Measurements from ENCODE around the gene AGTR1.
"Not testable (repeated sequence)": the region's sequence is repeated elsewhere in the genome, so short reads cannot be mapped to it uniquely, and the experiment has no call there.

The AGTR1 gene

DNA sequence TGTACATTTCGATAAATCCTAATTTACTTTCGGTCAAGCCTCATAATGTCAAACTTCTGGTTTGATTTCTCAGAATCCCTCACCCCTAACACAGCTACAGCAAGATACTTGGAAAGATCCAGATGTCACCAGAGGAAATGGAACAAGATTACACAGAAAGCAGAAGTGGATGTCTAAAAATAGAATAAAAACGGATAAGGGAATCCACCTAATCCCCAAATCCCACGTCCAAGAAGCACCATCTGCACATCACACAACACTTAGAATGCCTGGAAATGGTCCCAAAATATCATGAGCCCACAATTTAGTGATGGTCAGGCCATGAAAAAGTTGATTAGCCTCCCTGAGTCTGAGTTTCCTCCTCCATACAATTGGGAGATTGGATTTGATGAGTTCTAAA lies 61.7 kb downstream of the AGTR1 start:
- no peak for DNase-seq

DNA sequence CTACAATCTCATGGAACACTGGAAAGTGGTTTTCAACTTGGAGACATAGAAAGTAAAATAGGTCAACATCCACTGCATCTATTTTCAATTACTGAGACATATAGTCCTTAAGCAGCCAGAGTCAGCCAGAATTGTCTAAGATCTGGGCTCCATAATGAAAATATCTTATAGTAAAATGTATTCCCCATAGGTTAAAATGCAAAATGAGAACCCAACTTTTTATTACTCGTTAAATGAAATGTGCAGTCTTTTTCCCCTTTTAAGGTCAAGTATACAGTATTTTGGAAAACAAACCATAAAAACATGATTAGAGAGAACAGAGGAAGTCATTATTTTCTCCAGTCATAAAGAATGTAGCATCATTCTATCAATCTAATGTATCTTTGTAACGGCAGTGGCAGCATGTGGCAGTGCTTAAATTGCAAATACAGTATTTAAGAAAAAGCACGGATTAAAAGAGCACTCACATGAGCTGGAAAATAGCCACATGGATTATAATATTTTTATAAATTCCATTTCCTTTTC lies 65.5 kb downstream of the AGTR1 start:
- DNase-seq = no peak

DNA sequence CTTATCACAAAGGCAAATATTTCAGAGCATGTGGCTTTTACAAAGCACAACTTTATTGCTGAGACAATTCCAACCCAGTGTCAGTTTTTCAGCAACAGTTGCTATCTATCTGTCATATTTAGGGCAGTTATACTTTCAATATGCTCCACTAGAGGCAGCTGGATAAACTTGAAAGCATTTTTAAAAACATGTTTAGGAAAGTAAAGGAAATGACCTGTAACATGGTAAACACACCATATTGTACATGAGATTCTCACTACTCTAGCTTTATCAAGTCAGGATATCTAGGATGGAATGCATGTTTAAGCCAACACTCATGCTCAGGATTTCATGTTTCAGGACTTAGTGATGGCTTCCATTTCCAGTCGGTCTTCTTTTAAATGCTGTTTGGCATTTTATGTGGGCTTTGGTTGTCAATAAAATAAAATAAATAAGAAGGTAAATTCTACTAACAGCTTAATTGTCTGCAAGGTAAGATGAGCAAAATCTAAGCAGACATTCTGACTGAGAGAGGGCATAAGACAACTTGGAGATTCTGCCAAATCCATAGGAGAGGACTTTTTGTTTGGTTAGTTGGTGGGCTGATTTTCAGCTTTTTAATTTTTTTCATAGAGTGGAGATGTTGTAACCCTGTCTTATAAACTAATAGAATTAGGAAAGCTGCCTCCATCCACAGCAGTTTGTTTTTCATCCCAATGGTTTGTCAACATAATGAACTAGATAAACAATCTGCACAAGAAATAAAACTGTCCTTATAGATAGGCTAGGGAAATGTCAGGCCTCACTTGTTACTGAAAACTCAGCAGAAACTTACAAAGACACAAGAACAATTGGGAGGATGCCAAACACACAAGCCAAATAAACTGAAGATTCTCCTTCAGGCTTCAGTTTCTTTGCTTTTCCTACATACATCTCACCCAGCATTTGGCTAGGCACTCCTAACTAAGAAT lies 66.6 kb downstream of the AGTR1 start:
- DNase-seq = peak; percentile 28

- no peak for DNase-seq
These were observed 74.7 kb downstream of the AGTR1 start for GRCh38 chr3:148772361-148772760.

DNA sequence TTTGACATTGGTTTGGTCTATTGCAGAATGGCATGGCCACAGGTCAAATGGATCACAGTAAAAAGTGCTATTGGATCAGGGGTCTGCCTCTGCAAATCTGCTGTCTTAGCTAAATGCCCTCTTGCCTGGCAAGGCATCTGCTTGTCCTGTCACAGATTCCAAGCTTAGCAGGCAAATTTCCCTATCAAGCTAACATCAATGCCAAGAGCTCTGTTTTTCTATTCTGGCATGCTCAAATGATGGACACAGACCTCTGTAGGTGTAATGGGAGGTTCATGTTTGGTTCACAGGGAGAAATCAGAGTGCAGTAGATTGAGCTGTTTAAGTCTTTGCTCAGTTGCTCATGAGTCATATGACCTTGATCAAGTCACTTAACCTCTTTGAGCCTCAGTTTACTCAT lies 75.1 kb downstream of the AGTR1 start:
- no peak for DNase-seq

GRCh38 chr3:148773805-148774204 lies 76.1 kb downstream of the AGTR1 start:
- DNase-seq = no peak

- no peak for DNase-seq
These were observed 81.2 kb downstream of the AGTR1 start for GRCh38 chr3:148778926-148779325.

- not testable (repeated sequence) for DNase-seq
These were observed 87.3 kb downstream of the AGTR1 start for GRCh38 chr3:148785026-148785425.

DNA sequence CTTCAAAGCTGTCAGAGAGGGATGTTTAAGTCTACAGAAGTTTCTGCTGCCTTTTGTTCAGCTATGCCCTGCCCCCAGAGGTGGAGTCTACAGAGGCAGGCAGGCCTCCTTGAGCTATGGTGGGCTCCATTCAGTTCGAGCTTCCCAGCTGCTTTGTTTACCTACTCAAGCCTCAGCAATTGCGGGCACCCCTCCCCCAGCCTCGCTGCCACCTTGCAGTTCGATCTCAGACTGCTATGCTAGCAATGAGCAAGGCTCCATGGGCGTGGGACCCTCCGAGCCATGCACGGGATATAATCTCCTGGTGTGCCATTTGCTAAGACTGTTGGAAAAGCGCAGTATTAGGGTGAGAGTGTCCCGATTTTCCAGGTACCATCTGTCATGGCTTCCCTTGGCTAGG lies 88.5 kb downstream of the AGTR1 start:
- DNase-seq = not testable (repeated sequence)

DNA sequence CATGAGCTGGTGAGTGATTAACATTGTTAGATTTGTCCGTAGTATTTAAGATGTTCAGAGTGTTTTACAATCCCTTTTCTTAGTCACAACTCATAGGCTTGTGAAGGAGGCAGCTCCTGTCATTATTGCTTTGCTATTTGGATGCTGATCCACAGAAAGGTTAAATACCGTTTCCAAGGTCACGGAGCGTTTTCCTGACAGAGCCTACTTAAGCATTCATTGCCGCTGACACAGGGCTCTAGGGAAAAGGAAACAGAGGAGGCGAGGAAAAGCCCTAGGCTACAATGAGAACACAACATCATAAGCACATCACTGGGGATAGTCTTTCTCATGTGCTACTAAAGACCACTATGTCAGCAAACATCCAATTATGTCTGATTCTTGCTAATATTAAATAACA lies 91.4 kb downstream of the AGTR1 start:
- DNase-seq = no peak

DNA sequence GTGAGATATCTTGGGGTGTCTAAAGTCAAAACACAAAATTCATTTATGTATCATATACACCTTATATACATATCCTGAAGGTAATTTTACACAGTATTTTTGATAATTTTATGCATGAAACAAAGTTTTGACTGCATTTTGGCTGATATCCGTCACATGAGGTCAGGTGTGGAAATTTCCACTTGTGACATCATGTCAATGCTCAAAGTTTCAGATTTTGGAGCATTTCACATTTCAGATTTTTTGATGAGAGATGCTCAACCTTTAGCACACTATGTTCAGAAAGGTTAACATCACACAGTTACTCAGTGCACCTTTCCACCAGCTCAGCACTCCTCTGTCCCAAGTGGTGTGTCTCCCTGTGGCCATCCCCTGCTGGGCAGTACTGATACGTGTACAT lies 92.2 kb downstream of the AGTR1 start:
- DNase-seq = no peak

GRCh38 chr3:148790370-148790769 lies 92.7 kb downstream of the AGTR1 start:
- no peak for DNase-seq

DNA sequence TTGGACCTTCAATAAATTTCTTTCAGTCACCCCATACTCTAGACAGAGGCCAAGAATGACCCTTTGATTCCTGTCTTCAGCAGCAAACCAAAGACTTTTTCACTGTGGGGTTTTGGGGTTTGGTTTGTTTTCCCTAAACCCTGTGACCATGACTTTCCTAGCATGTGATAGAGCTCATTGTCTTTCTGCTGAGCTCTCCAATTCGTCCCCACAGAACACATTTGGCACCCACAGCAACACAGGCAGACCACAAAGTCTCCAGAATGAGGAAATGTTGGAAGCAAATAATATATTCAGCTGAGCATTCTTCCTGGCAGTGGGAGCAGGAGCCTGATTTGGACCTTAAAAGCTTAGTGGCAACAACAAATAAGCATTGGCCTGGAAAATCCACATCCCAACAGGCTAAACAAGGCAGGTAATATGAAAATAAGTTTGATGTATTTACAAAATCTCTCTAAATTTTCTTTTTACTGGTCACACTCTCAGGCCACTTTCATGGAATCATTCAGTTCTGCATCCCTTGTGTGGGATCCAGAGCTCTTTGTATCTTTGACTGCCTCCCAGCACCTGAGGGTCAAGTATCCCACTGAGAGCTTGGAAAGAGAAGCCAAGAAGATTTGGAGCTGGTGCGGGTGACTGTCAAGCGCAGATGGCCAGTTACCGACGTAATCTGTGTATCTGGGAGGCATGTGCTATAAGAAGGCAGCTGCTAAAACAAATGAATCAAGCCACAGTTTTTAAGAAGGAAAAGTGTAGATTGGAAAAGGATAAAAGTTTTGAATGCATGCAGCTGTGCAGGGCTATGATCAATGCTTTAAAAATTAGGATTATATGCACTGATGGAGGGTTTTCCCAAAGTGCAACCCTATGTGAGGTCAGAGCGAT lies 93.4 kb downstream of the AGTR1 start:
- no peak for DNase-seq

- DNase-seq = no peak
These were observed 94.2 kb downstream of the AGTR1 start for GRCh38 chr3:148791920-148792319.

GRCh38 chr3:148792516-148792915 lies 94.8 kb downstream of the AGTR1 start:
- no peak for DNase-seq
